Neural crest cell (in vitro differentiated cells): ENCODE results near the gene ELMOD2. TPM values are rescaled to one million over a fixed set of nuclear protein-coding genes. Genes with fewer than 3 reads are reported as not detected.
A peak's percentile ranks its signal among the peaks of the same experiment; 100 is the strongest.

Experiments used
- DNase-seq: peaks from one replicate; pipeline ENCODE4 v3.0.0; 2021; ENCODE audit warnings: low read depth, mixed read lengths, low spot score
- H3K27ac Mint-ChIP-seq: one replicate; pipeline ENCODE4 v1.8.0; 2021; ENCODE audit warnings: mild to moderate bottlenecking, mixed read lengths; ENCODE audit not compliant: unreplicated experiment
- H3K27me3 Mint-ChIP-seq: 2 replicates; pipeline ENCODE4 v1.8.0; 2021; ENCODE audit warnings: low read depth, mild to moderate bottlenecking, mixed read lengths
- H3K36me3 Mint-ChIP-seq: 2 replicates; pipeline ENCODE4 v1.8.0; 2021; ENCODE audit warnings: low read depth, mild to moderate bottlenecking, mixed read lengths
- H3K4me1 Mint-ChIP-seq: 2 replicates; pipeline ENCODE4 v1.8.0; 2021; ENCODE audit warnings: mixed read lengths
- H3K4me3 Mint-ChIP-seq: one replicate; pipeline ENCODE4 v1.8.0; 2021; ENCODE audit warnings: mild to moderate bottlenecking, mixed read lengths
- H3K9me3 Mint-ChIP-seq: 2 replicates; pipeline ENCODE4 v1.8.0; 2021; ENCODE audit warnings: mixed read lengths
- CTCF ChIP-seq: fragments of 200-600 bp; sonication (generic); conservative IDR thresholded peaks from 2 replicates; pipeline ENCODE4 v1.5.0; 2021; ENCODE audit warnings: antibody characterized with exemption, mild to moderate bottlenecking
- total RNA-seq: library from RNA; stranded (reverse); gene quantifications from 2 replicates; pipeline ENCODE4 v1.2.1, GENCODE V29; 2021

ELMOD2 gene
- total RNA-seq, 1 donor from 2014 or later = 49.1 TPM

GRCh38 chr4:140569307-140569638 is 45.3 kb downstream of the ELMOD2 start:
- H3K27me3 Mint-ChIP-seq = peaks cover 35% of the 10 kb centered on the region
- no peak for TF ChIP-seq CTCF
- peaks cover 3% of the 10 kb centered on the region for H3K36me3 Mint-ChIP-seq
- no peak overlapping the region for H3K27ac Mint-ChIP-seq
- peaks cover 3% of the 10 kb centered on the region for H3K9me3 Mint-ChIP-seq
- peak overlapping the region; percentile 90 for H3K4me3 Mint-ChIP-seq
- H3K4me1 Mint-ChIP-seq = peaks cover 17% of the 10 kb centered on the region
- DNase-seq = no peak

- no peak overlapping the region for H3K4me3 Mint-ChIP-seq
- peaks cover 36% of the 10 kb centered on the region for H3K27me3 Mint-ChIP-seq
- H3K4me1 Mint-ChIP-seq = peaks cover 17% of the 10 kb centered on the region
- no peak for DNase-seq
- H3K36me3 Mint-ChIP-seq = peaks cover 3% of the 10 kb centered on the region
- no peak for TF ChIP-seq CTCF
- H3K27ac Mint-ChIP-seq = no peak overlapping the region
- H3K9me3 Mint-ChIP-seq = peaks cover 3% of the 10 kb centered on the region
Measured at GRCh38 chr4:140571620-140572019, 47.7 kb downstream of the ELMOD2 start.

GRCh38 chr4:140575489-140575888 is 51.5 kb downstream of the ELMOD2 start:
- Mint-ChIP-seq H3K9me3 (peaks cover 2% of the 10 kb centered on the region), H3K4me3 (no peak overlapping the region), H3K36me3 (peaks cover 2% of the 10 kb centered on the region), H3K27me3 (peaks cover 29% of the 10 kb centered on the region), H3K4me1 (no peaks in the 10 kb centered on the region), H3K27ac (no peak overlapping the region)
- no peak for TF ChIP-seq CTCF
- DNase-seq = no peak

GRCh38 chr4:140579278-140579677 is 55.3 kb downstream of the ELMOD2 start:
- no peak for TF ChIP-seq CTCF
- Mint-ChIP-seq H3K27ac (no peak overlapping the region), H3K4me3 (no peak overlapping the region), H3K4me1 (peaks cover 4% of the 10 kb centered on the region), H3K9me3 (no peaks in the 10 kb centered on the region), H3K27me3 (peaks cover 10% of the 10 kb centered on the region), H3K36me3 (no peaks in the 10 kb centered on the region)
- no peak for DNase-seq

- H3K36me3 Mint-ChIP-seq = no peaks in the 10 kb centered on the region
- H3K9me3 Mint-ChIP-seq = no peaks in the 10 kb centered on the region
- no peak for TF ChIP-seq CTCF
- no peak overlapping the region for H3K4me3 Mint-ChIP-seq
- H3K27me3 Mint-ChIP-seq = peaks cover 10% of the 10 kb centered on the region
- H3K27ac Mint-ChIP-seq = no peak overlapping the region
- peaks cover 7% of the 10 kb centered on the region for H3K4me1 Mint-ChIP-seq
- DNase-seq = no peak
Measured at GRCh38 chr4:140581078-140581477, 57.1 kb downstream of the ELMOD2 start.

- no peaks in the 10 kb centered on the region for H3K9me3 Mint-ChIP-seq
- no peak for TF ChIP-seq CTCF
- no peak overlapping the region for H3K4me3 Mint-ChIP-seq
- H3K27me3 Mint-ChIP-seq = peaks cover 4% of the 10 kb centered on the region
- no peak for DNase-seq
- H3K4me1 Mint-ChIP-seq = peaks cover 7% of the 10 kb centered on the region
- no peak overlapping the region for H3K27ac Mint-ChIP-seq
- H3K36me3 Mint-ChIP-seq = no peaks in the 10 kb centered on the region
Measured at GRCh38 chr4:140584439-140584838, 60.5 kb downstream of the ELMOD2 start.
